G401.6 (cell line): Measurements from ENCODE around the gene HS1BP3.

Source experiments
- FAIRE-seq: peaks from 2 replicates; lab custom pipeline; 2012; peaks lifted over from hg19 to GRCh38; lab: Jason Lieb, UNC

Gene HS1BP3

DNA sequence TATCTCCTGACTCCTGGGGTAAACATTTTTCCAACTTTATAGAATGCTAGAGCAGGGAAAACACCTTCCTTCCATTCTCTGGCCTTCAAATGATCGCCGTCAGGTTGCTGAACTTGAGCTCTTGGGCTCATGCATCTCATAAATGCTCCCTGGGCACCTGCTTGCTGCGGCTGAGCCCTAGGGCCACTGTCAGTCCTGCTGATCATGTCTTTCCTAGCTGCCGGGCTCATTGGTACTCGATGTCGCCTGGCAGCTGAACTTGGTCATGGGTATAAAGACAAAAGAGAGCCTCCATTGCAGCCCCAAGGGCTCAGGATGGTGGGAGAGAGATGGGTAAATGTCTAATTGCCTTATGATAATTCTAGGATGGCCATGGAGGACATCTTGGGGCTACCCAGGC, 80.6 kb downstream of the HS1BP3 start:
- FAIRE-seq: no peak

DNA sequence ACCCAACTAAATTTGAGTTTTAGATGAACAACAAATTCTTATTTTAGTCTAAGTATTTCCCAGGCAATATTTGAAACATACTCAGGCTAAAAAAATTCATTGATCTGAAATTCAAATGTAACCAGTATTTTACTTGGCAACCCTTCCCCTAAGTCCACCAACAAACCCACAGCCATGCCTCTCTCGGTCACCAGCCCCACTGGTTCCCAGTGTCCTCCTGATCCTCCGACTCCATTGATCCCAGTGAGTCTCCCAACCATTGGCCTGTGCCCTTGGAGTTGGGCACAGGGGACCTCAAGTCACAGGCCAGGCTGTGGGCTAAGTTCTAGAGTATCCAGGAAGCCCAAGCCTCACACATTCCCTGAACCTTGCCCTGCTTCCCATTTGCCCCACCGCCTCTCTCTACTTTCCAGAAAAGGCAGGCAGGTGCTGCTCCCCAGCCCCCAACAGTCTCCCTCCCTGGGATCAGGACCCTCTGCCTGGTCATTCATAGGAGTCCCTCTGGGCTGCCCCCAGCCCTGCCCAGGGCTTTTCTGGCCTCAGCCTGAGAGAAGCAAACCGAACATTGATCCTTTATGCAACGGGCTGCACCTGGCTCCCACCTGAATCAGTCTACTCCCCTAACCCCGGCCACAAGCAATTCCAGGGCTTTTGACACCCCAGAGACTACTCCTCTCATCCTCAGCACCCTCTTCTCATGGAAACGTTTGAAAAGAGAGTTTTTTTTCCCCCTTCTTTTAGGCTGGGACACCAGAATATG, 81.3 kb downstream of the HS1BP3 start:
- FAIRE-seq: no peak

DNA sequence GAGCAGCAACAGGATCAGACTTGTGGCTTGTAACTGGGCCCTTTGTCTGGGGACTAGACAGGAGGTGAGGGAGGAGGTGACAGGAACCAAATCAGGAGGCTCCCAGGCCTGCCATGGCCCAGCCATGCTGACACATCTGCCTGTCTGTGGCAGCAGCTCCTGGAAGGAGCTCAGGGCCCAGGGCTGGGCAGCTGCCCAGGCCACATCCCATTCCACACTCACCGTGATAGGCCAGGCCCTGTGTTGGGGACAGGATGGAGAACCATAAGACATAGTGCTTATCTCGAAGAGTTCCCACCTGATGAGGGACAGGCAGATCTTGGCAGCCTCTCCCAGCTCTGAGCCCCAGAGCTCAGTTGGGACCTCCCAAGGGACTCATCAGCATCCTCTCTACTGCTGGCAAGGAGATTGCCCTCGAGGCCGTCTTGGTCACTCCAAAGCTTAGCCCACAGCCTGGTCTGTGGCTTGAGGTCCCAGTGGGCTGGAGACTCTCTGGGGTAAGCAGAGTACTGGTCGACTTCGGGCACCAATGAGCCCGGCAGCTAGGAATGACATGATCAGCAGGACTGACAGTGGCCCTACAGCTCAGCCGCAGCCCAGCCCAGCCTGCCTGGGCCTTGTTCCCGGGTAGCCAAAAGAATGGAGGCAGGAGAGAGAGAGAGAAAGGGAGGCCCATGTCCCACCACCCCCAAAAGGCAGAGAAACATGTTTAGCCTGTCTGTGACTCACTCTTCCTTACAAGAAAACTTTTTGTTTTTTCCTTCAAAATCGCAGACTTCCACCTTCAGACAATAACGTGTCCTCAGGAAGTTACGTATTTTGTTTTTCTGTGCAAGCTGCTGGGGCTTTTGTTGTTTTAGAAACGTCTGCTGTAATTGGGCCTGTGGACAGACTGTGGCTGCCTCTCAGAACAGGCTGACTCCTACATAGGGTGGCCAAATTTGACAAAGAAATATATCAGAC, 82.1 kb downstream of the HS1BP3 start:
- FAIRE-seq: no peak

DNA sequence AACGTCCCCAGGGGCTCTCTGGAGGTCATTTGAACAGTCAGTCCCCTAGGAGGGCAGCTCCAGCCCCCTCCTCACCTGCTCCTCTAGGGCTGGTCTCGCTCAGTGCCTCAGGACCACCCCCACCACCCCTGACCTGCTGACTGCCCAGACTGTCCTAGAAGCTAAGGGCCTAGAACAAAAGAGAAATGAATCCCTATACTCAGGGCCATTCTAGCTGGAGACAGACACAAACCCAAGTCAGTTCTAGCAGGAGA, 83.0 kb downstream of the HS1BP3 start:
- FAIRE-seq: no peak
